Measurements from ENCODE around the gene TNIK. TPM values are rescaled to one million over a fixed set of nuclear protein-coding genes. Genes with fewer than 3 reads are reported as not detected.

Gene TNIK
- total and polyA plus RNA-seq, 2 of the 4 experiments (the other 2 are of a cell fraction): 3.4 to 6.3 TPM

GRCh38 chr3:171469376-171469775, 9.2 kb upstream of the TNIK start:
- intact Hi-C loops (cut with micrococcal nuclease): no loop called here

More at GRCh38 chr3:171469376-171469775, 9.2 kb upstream of the TNIK start:
- in situ Hi-C loops (cut with MboI; ENCODE audit: low sequenced_read_pairs) (no loop called here), dilution Hi-C loops (cut with HindIII; ENCODE audit: low sequenced_read_pairs, unreplicated experiment) (no loop called here)
- no peak overlapping the region for H2BK120ac ChIP-seq (ENCODE audit: low read depth, low read length)
- WGBS, 2 experiments (ENCODE audit: extremely low coverage in 2 of 2, insufficient read length in 1 of 2): 86% methylated on average over 1 of the region's 3 CpGs; no CpG with 5 or more reads in 1 of the 2 experiments
- no peaks in the 10 kb centered on the region for H3K4me1 ChIP-seq (ENCODE audit: control insufficient read depth, insufficient read depth, low read length)
- H3K27ac ChIP-seq (ENCODE audit: insufficient read depth, low read length): no peak overlapping the region
- no peaks in the 10 kb centered on the region for H3K36me3 ChIP-seq (ENCODE audit: control insufficient read depth, insufficient read depth, low read length)
- no peak overlapping the region for H4K91ac ChIP-seq (ENCODE audit: insufficient read depth, low read depth, low read length)
- CTCF ChIA-PET: no interaction called here
- H3K4me3 ChIP-seq (ENCODE audit: insufficient read depth, low read depth, low read length): no peak overlapping the region
- H3K9ac ChIP-seq (ENCODE audit: low read depth, low read length): no peak overlapping the region
- no peaks in the 10 kb centered on the region for H3K9me1 ChIP-seq (ENCODE audit: insufficient read depth, low read length)
- H2BK15ac ChIP-seq (ENCODE audit: low read depth, low read length): no peak overlapping the region
- H2BK5ac ChIP-seq (ENCODE audit: low read depth, low read length, poor library complexity, severe bottlenecking): no peak overlapping the region
- no peak overlapping the region for H2AK5ac ChIP-seq (ENCODE audit: low read depth, low read length)
- H3K4ac ChIP-seq (ENCODE audit: low read depth, low read length): no peak overlapping the region
- no peak overlapping the region for H3K18ac ChIP-seq (ENCODE audit: low read depth, low read length)
- POLR2A ChIA-PET (ENCODE audit: unreplicated experiment): no interaction called here
- H4K8ac ChIP-seq (ENCODE audit: low read depth in 2 of 2, low read length in 2 of 2): no peak overlapping the region
- H3K9me3 ChIP-seq (ENCODE audit: control insufficient read depth, insufficient read depth, low read length): no peaks in the 10 kb centered on the region
- no peaks in the 10 kb centered on the region for H4K20me1 ChIP-seq (ENCODE audit: insufficient read depth, low read length)
- BruUV-seq (replicated peaks): no TSS peak
- no peak overlapping the region for H2AK9ac ChIP-seq (replicated peaks; ENCODE audit: low read depth, low read length, poor library complexity)
- TF ChIP-seq ELK1 (IDR thresholded peaks at IDR 0.05; ENCODE audit: borderline replicate concordance, low read depth, low read length) (no peak), MAFK (IDR thresholded peaks at IDR 0.05; ENCODE audit: low read depth, low read length) (no peak), RFX5 (IDR thresholded peaks at IDR 0.05; ENCODE audit: low read depth, low read length) (no peak), POLR2A (IDR thresholded peaks at IDR 0.05; ENCODE audit: low read depth, low read length) (no peak), FOS (IDR thresholded peaks at IDR 0.05; ENCODE audit: low read depth, low read length) (no peak), CHD1 (IDR thresholded peaks at IDR 0.05; ENCODE audit: low read depth, low read length) (no peak), BHLHE40 (IDR thresholded peaks at IDR 0.05; ENCODE audit: low read depth, low read length) (no peak), USF2 (IDR thresholded peaks at IDR 0.05; ENCODE audit: low read depth, low read length) (no peak), NFE2L2 (IDR thresholded peaks at IDR 0.05; ENCODE audit: low read depth, low read length) (no peak), SMC3 (IDR thresholded peaks at IDR 0.05; ENCODE audit: low read depth, low read length) (no peak), CEBPB (IDR thresholded peaks at IDR 0.05; ENCODE audit: low read depth, low read length) (no peak), RCOR1 (IDR thresholded peaks at IDR 0.05; ENCODE audit: insufficient replicate concordance, low read length) (no peak), CTCF (conservative IDR thresholded peaks at IDR 0.05; ENCODE audit: low read depth, low read length) (no peak)
- H3K23ac ChIP-seq (ENCODE audit: low read depth, low read length): no peak overlapping the region
- no peak overlapping the region for H3K14ac ChIP-seq (replicated peaks; ENCODE audit: low read depth, low read length)
- H3K56ac ChIP-seq (ENCODE audit: extremely low read depth, insufficient read depth, low read length): no peak overlapping the region
- no peak overlapping the region for H2AFZ ChIP-seq (replicated peaks; ENCODE audit: low read length, poor library complexity)
- ATAC-seq (ENCODE audit: low read depth): no peak
- peaks cover 2% of the 10 kb centered on the region; the same call in 1 of the 2 replicates for H3K27me3 ChIP-seq (ENCODE audit: control insufficient read depth, insufficient read depth, low read length)
- no peak overlapping the region for H2BK20ac ChIP-seq (ENCODE audit: low read depth, low read length)
- DNase-seq: no peak
- no peaks in the 10 kb centered on the region for H3K79me1 ChIP-seq (ENCODE audit: low read depth in 1 of 2, low read length in 2 of 2)
- no peak overlapping the region for H4K5ac ChIP-seq (ENCODE audit: low read depth, low read length)
- no peak overlapping the region for H3K4me2 ChIP-seq (ENCODE audit: low read depth, low read length)

All from IMR-90 (cell line).